GM13976 (cell line): ENCODE results near the gene MBTD1.
"Not testable (repeated sequence)": the region's sequence is repeated elsewhere in the genome, so short reads cannot be mapped to it uniquely, and the experiment has no call there.

Experiments used
- DNase-seq: peaks from one replicate; pipeline ENCODE4 v3.0.0; 2012; ENCODE audit warnings: low spot score
- CTCF ChIP-seq: IDR thresholded peaks from 2 replicates; pipeline ENCODE4 v1.5.1; 2012; ENCODE audit warnings: borderline replicate concordance, mild to moderate bottlenecking; ENCODE audit not compliant: insufficient read depth; ENCODE audit errors: extremely low read depth, missing control alignments, control extremely low read depth
- in situ Hi-C: fragments of 300-500 bp; cut with MboI; formaldehyde crosslinking; loops from one replicate; pipeline ENCODE4 v1.12.0; 2022; ENCODE audit warnings: low sequenced_read_pairs, mixed read lengths, inconsistent platforms; ENCODE audit not compliant: unreplicated experiment

The MBTD1 gene

GRCh38 chr17:51259564-51260236 is at the start of gene MBTD1:
TSS of gene MBTD1 (minus strand) at chr17:51260049. CDS start at chr17:51225161, 34,888 bp downstream.
- peak; percentile 98 for DNase-seq
- in situ Hi-C loops: no loop called here

GRCh38 chr17:51305182-51305581 is 45.3 kb upstream of the MBTD1 start:
- DNase-seq: no peak
- in situ Hi-C loops: no loop called here
- TF ChIP-seq CTCF: no peak

More at GRCh38 chr17:51259564-51260236, at the start of gene MBTD1:
- TF ChIP-seq CTCF: no peak

- in situ Hi-C loops: no loop called here
- TF ChIP-seq CTCF: no peak
- DNase-seq: no peak
Observed at GRCh38 chr17:51299859-51300258, 40.0 kb upstream of the MBTD1 start.

GRCh38 chr17:51298508-51299371 is 38.9 kb upstream of the MBTD1 start:
- DNase-seq: peak; percentile 25

GRCh38 chr17:51294338-51294737 is 34.5 kb upstream of the MBTD1 start:
- in situ Hi-C loops, DNase-seq: not testable (repeated sequence)

More at GRCh38 chr17:51298508-51299371, 38.9 kb upstream of the MBTD1 start:
- peak; percentile 67 for TF ChIP-seq CTCF
- in situ Hi-C loops: no loop called here

GRCh38 chr17:51289696-51290111 is 29.9 kb upstream of the MBTD1 start:
- in situ Hi-C loops: no loop called here
- TF ChIP-seq CTCF: no peak
- DNase-seq: no peak

GRCh38 chr17:51287412-51287811 is 27.6 kb upstream of the MBTD1 start:
- DNase-seq: no peak
- in situ Hi-C loops: no loop called here
- no peak for TF ChIP-seq CTCF
